ENCODE data around the gene SMAP2. TPM values are rescaled to one million over a fixed set of nuclear protein-coding genes. Genes with fewer than 3 reads are reported as not detected.

The SMAP2 gene
- total RNA-seq, 1 donor from 2014 or later = 220 TPM

DNA sequence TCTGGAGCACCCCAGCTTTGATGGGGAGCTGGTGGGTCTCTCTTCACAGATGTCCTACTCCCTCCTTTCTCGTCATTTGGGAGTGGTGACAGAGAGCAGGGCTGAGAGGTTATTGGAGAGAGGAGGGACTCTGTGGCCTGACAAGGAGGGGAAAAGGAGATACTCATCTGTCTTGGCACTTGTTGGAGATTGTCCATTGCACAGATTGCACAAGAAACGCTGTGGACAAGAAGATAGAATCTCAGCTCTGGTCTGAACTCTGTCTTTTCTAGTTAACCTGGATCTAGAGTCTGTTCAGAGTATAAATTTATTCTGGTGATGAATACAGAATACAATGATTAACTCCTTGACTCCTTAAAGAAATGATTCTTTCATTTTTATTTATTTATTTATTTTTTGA is 22.4 kb upstream of the SMAP2 start:
- Mint-ChIP-seq H3K4me1 (peaks cover 49% of the 10 kb centered on the region), H3K27ac (peak overlapping the region; percentile 65), H3K36me3 (ENCODE audit: low read depth) (no peaks in the 10 kb centered on the region), H3K27me3 (no peaks in the 10 kb centered on the region), H3K4me3 (no peak overlapping the region), H3K9me3 (no peaks in the 10 kb centered on the region)
- POLR2A ChIA-PET = interaction anchor here (0.9 to 5.2 kb wide), 10 partner anchors 9 to 54 kb away, joined by 3 to 41 read pairs (median 8); partner anchors contain the start of gene SMAP2
- intact Hi-C loops (cut with micrococcal nuclease) = no loop called here
- DNase-seq = no peak
- TF ChIP-seq, protein P1, sequence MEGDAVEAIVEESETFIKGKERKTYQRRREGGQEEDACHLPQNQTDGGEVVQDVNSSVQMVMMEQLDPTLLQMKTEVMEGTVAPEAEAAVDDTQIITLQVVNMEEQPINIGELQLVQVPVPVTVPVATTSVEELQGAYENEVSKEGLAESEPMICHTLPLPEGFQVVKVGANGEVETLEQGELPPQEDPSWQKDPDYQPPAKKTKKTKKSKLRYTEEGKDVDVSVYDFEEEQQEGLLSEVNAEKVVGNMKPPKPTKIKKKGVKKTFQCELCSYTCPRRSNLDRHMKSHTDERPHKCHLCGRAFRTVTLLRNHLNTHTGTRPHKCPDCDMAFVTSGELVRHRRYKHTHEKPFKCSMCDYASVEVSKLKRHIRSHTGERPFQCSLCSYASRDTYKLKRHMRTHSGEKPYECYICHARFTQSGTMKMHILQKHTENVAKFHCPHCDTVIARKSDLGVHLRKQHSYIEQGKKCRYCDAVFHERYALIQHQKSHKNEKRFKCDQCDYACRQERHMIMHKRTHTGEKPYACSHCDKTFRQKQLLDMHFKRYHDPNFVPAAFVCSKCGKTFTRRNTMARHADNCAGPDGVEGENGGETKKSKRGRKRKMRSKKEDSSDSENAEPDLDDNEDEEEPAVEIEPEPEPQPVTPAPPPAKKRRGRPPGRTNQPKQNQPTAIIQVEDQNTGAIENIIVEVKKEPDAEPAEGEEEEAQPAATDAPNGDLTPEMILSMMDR (IDR thresholded peaks at IDR 0.05) = no peak
- no peak for ATAC-seq (ENCODE audit: low read depth)
- CTCF ChIA-PET = interaction anchor here (0.6 to 4.2 kb wide), 6 partner anchors 12 to 207 kb away, joined by 3 to 26 read pairs (median 6); partner anchors contain the start of gene SMAP2

DNA sequence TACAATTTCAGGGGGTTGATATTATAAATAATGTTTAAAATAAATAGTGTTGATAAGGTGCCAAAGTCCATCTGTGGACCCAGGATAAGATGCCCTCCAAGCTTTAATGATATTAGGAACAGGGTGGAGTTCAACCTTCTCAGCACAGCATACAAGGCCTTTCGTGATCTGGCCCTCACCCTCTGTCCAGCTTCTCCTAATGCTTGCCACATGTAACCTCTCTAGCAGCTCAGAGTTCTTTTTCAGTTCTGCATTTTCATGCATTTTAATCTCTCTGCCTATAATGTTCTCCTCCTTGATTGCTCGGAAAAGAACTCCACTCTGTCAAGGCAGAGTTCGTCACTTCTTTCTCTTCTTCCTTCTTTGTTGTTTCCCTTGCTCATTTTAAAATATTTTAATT is 21.4 kb upstream of the SMAP2 start:
- intact Hi-C loops (cut with micrococcal nuclease) = no loop called here
- Mint-ChIP-seq H3K27me3 (no peaks in the 10 kb centered on the region), H3K9me3 (no peaks in the 10 kb centered on the region), H3K4me1 (peaks cover 54% of the 10 kb centered on the region), H3K4me3 (peak overlapping the region; percentile 65), H3K36me3 (ENCODE audit: low read depth) (no peaks in the 10 kb centered on the region), H3K27ac (peak overlapping the region; percentile 81)
- ATAC-seq (ENCODE audit: low read depth) = peak; percentile 94
- TF ChIP-seq, protein P1 (IDR thresholded peaks at IDR 0.05) = no peak
- ChIA-PET CTCF (interaction anchor here (1.3 to 4.2 kb wide), 7 partner anchors 7 to 208 kb away, joined by 3 to 26 read pairs (median 11); partner anchors contain the start of genes COL9A2 and SMAP2), POLR2A (interaction anchor here (0.6 to 5.2 kb wide), 14 partner anchors 7 to 179 kb away, joined by 3 to 41 read pairs (median 6); partner anchors contain the start of genes SMAP2 and ZNF684)
- no peak for DNase-seq

DNA sequence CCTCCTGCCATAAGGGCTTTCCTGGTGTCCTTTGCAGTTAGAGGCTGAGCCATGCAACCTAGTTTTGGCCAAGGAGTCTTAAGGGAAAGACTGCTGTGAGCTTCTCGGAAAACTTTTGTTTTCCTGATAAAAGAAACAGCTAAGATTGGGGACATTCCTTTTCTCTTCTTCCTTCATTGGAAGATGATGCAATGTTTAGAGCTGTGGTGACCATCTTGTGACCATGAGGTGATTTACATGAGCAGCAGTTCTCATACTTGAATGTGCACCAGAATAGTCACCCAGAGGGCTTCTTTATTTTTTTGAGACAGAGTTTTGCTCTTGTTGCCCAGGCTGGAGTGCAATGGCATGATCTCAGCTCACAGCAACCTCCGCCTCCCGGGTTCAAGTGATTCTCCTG is 20.4 kb upstream of the SMAP2 start:
- ChIA-PET CTCF (interaction anchor here (1.3 to 4.2 kb wide), 6 partner anchors 8 to 209 kb away, joined by 3 to 26 read pairs (median 12); partner anchors contain the start of gene COL9A2), POLR2A (interaction anchor here (0.6 to 5.2 kb wide), 7 partner anchors 8 to 47 kb away, joined by 3 to 41 read pairs (median 16); partner anchors contain the start of gene SMAP2)
- Mint-ChIP-seq H3K4me3 (no peak overlapping the region), H3K9me3 (no peaks in the 10 kb centered on the region), H3K4me1 (peaks cover 54% of the 10 kb centered on the region), H3K27me3 (no peaks in the 10 kb centered on the region), H3K36me3 (ENCODE audit: low read depth) (no peaks in the 10 kb centered on the region), H3K27ac (peak overlapping the region; percentile 81)
- TF ChIP-seq, protein P1 (IDR thresholded peaks at IDR 0.05) = no peak
- DNase-seq (no peak), ATAC-seq (ENCODE audit: low read depth) (no peak)
- intact Hi-C loops (cut with micrococcal nuclease) = no loop called here

DNA sequence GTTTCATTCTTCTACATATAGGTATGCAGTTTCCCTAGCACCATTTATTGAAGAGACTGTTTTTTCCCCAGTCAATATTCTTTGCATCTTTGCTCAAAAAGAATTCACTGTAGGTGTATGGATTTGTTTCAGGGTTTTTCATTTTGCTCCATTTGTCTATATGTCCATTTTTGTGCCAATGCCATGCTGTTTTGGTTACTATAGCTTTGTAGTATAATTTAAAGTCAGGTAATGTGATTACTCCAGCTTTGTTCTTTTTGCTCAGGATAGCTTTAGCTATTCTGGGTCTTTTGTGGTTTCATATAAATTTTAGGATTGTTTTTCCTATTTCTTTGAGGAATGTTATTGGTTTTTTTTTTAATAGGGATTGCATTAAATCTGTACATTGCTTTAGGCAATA is 15.9 kb upstream of the SMAP2 start:
- TF ChIP-seq, protein P1 (IDR thresholded peaks at IDR 0.05) = no peak
- no peak for DNase-seq
- ChIA-PET CTCF (interaction anchor here (1.0 kb wide), 1 partner anchor 19 kb away, joined by 4 read pairs; no protein-coding TSS in a partner anchor), POLR2A (interaction anchor here (1.6 kb wide), 1 partner anchor 8 kb away, joined by 3 read pairs; no protein-coding TSS in a partner anchor)
- H3K27me3 Mint-ChIP-seq = no peaks in the 10 kb centered on the region
- ATAC-seq (ENCODE audit: low read depth) = no peak
- H3K36me3 Mint-ChIP-seq (ENCODE audit: low read depth) = peaks cover 4% of the 10 kb centered on the region
- H3K4me1 Mint-ChIP-seq = peaks cover 30% of the 10 kb centered on the region
- intact Hi-C loops (cut with micrococcal nuclease) = no loop called here
- peaks cover 4% of the 10 kb centered on the region for H3K9me3 Mint-ChIP-seq
- no peak overlapping the region for H3K27ac Mint-ChIP-seq
- no peak overlapping the region for H3K4me3 Mint-ChIP-seq

DNA sequence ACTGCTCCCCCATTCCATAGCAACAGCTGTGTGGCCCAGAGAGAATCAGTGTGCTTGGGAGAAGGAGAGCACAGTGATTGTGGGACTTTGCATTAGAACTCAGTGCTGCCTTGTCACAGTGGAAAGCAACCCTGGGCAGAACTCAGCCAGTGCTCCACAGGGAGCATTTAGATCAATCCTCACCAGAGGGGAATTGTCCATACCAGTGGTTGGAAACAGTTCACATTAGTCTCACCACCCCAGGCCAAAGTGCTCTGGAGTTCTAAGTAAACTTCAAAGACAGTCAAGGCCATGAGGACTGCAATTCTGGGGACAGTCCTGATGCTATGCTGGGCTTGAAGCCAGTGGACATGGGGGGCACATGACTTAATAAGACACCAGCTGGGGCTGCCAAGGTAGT is 12.9 kb upstream of the SMAP2 start:
- CTCF ChIA-PET = interaction anchor here (1.1 kb wide), 1 partner anchor 22 kb away, joined by 4 read pairs; no protein-coding TSS in a partner anchor
- no peak for DNase-seq
- Mint-ChIP-seq H3K27me3 (no peaks in the 10 kb centered on the region), H3K4me3 (no peak overlapping the region), H3K36me3 (ENCODE audit: low read depth) (peaks cover 4% of the 10 kb centered on the region), H3K27ac (no peak overlapping the region), H3K4me1 (peaks cover 27% of the 10 kb centered on the region), H3K9me3 (peaks cover 4% of the 10 kb centered on the region)
- intact Hi-C loops (cut with micrococcal nuclease) = no loop called here
- POLR2A ChIA-PET = interaction anchor here (0.6 to 4.6 kb wide), 2 partner anchors 13 to 431 kb away, joined by 3 to 57 read pairs; partner anchors contain the start of gene SMAP2
- no peak for ATAC-seq (ENCODE audit: low read depth)
- TF ChIP-seq, protein P1 (IDR thresholded peaks at IDR 0.05) = no peak

Measured in activated B cell treated with CpG ODN at 0.5 μM for 24 hours (primary cell).